Measurements from ENCODE around the gene IRF1. TPM values are rescaled to one million over a fixed set of nuclear protein-coding genes. Genes with fewer than 3 reads are reported as not detected.

Gene IRF1
- total and polyA plus RNA-seq, 2 of the 8 experiments (the other 6 are each of a cell fraction or from before 2014, with no cell fraction given): 4.0 to 8.5 TPM

- TF ChIP-seq CHD7 (IDR thresholded peaks at IDR 0.05; ENCODE audit: insufficient replicate concordance, low read length) (no peak), TAF7 (optimal IDR thresholded peaks at IDR 0.05; ENCODE audit: borderline replicate concordance, low read depth, low read length) (no peak), KDM5A (IDR thresholded peaks at IDR 0.05; ENCODE audit: low read length) (no peak), NANOG (IDR thresholded peaks at IDR 0.05; ENCODE audit: insufficient read depth, low read depth, low read length, poor library complexity, severe bottlenecking) (no peak), CBX8 (IDR thresholded peaks at IDR 0.05; ENCODE audit: borderline replicate concordance, low read depth, low read length) (no peak), RNF2 (IDR thresholded peaks at IDR 0.05; ENCODE audit: borderline replicate concordance, low read depth, low read length, missing control alignments, poor library complexity, severe bottlenecking) (no peak), KDM1A (IDR thresholded peaks at IDR 0.05; ENCODE audit: borderline replicate concordance, low read length) (no peak), BCL11A (IDR thresholded peaks at IDR 0.05; ENCODE audit: low read depth in 2 of 2, low read length in 2 of 2) (no peak), TEAD4 (IDR thresholded peaks at IDR 0.05; ENCODE audit: low read depth, low read length) (no peak), BRCA1 (IDR thresholded peaks at IDR 0.05; ENCODE audit: low read depth, low read length) (no peak)
These were observed 18.1 kb downstream of the IRF1 start (continued) for GRCh38 chr5:132472431-132472830.

Measured in H1 (cell line).